NCI-H69 (cell line): ENCODE results near the gene CASP3.
"Not testable (repeated sequence)": the region's sequence is repeated elsewhere in the genome, so short reads cannot be mapped to it uniquely, and the experiment has no call there.

Experiments
- DNase-seq: peaks from one replicate; lab custom pipeline; 2025; lab: John Stamatoyannopoulos, UW

Gene CASP3

DNA sequence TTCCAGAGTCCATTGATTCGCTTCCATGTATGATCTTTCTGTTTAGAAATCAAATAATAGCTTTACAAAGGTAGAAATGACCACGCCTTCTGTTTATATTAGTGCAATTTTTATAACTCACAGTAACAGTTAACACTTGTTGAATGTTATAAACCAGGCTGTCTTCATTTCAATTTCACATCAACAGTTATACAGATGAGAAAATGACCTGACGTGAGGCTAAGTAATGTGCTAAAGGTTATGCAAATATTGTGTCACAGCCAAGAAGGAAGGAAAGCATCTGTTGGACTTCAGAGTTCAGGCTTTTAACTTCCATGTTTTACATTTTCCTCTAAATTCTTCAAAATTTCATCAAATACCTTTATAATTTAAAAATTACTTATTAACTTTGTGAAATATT, 13.9 kb downstream of the CASP3 start:
- DNase-seq: no peak

DNA sequence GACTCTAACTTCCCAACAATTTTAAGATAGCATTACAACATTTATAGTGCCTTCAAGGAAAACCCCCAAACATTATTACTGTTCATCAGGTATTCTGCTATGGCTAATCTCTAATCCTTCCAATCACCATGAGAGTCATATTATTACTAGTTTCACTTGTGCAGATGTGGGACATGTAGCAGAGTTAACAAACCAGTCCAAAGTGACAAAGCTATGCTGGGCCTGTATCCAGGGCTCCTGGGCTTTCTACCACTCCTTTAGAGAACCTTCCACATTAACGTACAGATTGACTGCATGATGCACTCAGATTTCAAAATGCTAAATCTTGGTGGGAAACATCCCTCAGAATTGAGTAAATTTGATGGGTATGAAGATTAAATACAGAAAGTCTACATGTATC, 16.4 kb downstream of the CASP3 start:
- no peak for DNase-seq

DNA sequence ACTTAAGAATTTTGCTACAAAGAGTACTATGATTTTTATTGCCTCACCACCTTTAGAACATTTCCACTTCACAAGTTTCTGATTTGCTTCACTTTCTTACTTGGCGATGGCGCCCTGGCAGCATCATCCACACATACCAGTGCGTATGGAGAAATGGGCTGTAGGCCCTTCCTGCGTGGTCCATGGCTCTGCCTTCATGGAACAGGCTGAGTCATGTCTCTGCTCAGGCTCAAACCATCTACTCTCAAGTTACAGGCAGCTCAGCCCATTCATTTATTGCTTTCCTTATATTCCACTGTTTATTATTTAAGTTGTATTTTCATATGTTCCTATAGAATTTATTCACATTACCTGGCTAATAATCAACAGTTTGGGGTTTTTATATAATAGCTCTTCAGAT, 21.1 kb downstream of the CASP3 start:
- no peak for DNase-seq

DNA sequence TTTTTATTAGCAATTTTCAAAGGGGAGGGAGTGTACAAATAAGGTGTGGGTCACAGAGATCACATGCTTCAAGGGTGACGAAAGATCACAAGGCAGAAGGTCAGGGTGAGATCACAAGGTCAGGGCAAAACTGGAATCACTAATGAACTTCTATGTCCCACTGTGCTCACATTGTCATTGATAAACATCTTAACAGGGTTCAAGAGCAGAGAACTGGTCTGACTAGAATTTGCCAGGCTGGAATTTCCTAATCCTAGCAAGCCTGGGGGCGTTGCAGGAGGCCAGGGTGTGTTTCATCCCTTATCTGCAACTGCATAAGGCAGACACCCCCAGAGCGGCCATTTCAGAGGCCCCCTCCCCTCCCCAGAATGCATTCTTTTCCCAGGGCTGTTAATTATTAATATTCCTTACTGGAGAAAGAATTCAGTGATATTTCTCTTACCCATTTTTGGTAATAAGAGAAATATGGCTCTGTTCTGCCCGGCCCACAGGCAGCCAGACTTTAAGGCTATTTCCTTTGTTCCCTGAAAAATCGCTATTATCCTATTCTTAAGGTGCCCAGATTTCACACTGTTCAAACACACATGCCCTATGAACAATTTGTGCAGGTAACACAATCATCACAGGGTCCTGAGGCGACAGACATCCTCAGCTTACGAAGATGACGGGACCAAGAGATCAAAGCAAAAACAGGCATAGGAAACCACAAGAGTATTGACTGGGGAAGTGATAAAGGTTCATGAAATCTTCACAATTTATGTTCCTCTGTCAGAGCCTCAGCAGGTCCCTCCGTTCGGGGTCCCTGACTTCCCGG, 23.3 kb downstream of the CASP3 start:
- not testable (repeated sequence) for DNase-seq

DNA sequence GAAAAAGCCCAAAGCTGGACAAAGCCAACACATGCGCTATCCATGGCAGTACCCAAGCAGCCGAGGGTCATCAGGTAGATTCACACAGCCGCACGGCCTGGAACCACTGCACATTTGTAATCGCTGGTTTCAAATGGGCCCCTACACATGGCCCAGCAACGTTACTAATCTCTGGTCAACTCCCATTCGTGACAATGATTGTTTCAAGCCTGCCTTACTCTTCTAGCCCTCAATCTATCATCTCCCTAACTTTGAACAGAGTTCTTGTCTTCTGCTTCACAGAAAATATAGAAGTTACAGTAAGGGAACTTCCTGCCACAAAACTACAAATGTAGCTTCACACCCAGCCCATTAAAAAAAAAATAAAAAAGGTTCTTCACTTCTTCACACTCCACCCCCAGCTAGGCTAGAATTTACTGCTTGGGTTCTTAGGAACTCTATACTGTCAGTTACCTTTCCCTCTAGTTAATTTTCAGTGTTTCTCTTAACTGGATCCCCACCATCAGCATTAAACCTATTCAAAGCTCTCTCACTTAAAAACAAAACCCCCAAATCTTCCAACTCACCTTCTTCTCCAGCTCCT, 24.2 kb downstream of the CASP3 start:
- no peak for DNase-seq

DNA sequence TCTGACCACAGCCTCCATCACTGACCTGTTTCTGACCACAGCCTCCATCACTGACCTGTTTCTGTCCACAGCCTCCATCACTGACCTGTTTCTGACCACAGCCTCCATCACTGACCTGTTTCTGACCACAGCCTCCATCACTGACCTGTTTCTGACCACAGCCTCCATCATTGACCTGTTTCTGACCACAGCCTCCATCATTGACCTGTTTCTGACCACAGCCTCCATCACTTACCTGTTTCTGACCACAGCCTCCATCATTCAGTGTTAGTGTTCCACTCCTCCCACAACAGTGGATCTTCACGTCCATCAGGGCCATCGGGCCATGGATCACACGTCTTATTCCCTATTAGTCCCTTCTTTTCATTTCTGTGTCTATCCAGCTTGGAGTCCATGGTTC, 24.7 kb downstream of the CASP3 start:
- DNase-seq: not testable (repeated sequence)

DNA sequence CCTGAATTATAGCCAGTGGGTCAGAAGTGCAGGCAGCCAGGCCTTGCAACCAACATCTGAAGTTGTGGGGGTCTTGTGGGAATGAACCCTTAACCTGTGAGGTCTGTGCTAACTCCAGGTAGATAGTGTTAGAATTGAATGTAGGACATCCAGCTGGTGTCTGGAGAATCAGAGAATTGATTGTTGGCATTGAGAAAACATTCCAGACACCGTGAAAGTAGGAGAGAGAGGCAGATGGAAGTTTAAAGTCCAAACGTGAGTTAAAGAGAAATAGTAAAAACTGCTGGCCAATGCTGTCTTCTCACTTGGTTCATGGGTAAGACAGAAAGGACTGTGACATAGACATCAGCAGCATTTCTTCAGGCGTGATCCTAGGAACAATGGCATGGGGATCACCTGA, 27.7 kb downstream of the CASP3 start:
- DNase-seq: no peak

DNA sequence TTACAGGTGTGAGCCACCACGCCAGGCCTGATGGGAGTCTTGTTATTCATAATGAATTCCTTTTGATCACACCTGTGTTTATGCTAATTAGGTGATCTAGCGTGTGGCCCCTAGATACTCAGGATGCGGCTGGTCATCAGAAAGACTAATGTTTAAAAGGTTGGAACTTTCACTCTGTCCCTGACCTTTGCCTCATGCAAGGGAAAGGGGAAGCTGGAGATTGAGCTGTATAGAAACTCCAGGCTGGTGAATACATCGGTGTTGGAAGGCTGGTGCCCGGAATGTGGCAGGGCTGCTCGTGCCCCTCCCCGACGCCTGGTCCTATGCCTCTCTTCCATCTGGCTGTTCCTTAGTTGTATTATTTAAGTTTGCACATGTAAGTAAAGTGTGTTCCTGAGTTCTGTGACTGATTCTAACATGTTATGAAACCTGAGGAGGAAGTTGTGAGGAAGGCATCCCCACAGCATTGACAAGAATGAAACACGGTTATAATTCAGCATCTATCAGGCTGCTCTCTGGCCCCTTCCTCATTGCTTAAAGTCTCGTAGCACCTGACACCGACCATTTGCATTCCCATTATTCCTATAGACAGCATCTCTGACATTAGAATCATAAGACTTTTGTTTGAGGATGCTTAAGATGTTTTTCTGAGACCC, 28.9 kb downstream of the CASP3 start:
- DNase-seq: no peak

DNA sequence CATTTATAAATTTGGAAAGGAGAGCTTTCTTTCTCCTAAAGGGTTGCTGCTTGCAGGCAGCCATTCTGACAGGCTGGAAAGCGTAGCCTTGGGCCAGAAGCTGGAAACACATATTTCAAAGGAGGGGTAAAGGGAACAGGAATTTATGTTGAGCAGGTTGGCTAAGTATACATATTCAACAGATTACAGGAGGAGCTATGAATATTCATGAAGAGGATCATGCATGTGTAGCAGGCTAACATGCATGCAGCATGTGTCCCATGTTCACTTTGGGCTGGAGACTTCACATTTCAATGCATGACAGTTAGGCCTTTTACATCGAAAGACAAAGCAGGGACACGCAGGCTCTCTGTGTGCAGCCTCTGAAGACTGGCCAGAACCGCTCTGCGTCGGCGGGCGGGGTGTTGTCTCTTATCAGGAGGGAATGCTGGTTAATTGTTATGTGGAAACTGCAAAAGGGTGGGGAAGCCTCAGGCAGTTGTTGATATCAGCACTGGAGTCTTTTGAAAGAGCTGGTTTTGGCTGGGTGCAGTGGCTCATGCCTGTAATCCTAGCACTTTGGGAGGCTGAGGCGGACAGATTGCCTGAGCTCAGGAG, 31.5 kb downstream of the CASP3 start:
- no peak for DNase-seq

DNA sequence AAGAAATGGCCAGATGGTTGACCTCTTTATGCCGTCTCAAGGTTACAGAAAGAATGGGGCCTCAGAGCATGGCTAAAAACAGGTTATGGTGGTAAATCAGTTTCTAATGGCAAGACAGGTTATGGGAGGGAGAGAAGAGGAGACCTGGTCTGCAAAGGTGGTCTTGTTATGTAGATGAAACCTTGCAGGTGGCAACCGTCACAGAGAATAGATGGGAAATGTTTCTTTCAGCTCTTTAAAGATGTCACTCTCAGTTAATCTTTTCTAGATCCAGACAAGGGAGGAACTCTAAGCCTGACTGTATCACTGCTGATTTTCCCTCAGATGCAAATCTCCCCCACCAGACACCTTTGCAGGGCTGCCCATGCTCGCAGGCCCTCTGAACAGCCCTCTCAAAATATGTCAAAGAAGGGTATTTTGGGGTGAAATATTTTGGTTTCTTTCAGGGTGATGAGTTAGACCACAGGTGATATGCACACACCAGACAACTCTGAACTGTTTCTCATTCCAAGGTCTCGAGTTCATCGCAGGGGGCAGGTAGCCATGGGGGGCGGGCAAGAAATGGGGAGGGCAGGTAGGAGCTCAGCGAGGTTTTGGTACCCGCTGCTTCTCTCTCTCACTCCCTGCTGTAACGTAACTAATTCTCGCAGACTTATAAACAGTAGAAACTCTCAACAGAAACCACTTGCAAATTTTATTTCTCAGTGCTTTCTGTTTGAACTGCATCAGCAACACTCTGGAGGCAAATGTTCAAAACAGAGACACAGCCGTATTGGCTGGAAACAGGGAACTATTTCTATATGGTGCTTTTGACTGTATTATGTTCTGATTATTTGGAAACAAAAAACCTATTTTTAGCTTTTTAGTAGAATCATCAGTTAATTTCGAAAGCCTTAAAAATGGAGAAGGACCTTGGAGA, 32.4 kb downstream of the CASP3 start:
- no peak for DNase-seq

DNA sequence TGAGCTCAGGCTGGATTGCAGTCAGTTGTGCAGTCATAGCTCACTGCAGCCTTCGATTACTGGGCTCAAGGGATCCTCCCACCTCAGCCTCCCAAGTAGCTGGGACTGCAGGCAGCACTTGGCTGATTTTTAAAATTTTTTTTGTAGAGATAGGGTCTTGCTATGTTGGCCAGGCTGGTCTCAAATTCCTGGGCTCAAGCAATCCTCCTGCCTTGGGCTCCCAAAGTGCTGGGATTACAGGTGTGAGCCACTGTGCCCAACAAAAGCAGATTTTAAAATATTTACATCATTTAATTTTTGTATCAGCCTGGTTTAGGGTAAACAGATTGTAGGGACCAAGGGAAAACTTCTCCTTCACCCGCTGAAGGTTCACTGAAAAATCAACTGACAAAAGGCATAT, 33.1 kb downstream of the CASP3 start:
- not testable (repeated sequence) for DNase-seq

DNA sequence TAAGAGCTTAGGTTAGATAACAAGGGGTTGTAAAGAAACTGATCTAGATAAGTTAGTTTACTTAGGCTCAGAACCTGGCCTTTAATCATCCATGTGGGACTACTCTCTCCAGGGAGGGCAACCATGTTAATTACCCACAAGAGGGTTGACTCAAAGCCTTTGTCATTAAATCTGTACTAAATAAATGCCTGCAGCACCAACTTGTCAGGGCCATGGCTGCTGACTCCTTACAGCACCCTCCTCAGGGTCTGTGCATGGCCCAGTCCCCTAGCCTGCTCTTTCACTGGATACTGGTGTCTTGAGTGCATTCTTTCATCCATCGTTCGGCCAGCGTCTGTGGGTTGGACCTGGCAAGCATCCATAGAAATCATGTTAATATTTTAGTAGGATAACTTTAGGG, 34.7 kb downstream of the CASP3 start:
- no peak for DNase-seq

DNA sequence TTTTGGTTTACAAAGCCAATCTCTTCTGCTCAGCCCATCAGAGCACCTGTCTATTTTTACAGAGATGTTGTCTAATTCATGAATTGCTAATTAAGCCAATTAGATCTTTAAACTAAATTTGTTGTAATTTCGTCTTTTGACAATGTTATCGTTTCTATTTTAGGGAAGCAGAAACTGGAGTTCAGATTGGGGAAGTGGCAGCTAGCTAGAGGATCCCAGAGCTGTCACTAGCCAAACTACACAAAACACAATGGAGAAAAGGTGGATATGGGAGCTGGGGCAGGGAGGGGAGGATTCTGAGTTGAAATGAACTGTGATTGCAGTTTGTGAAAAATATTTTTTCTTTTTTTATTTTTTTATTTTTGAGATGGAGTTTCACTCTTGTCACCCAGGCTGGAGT, 35.8 kb downstream of the CASP3 start:
- no peak for DNase-seq

DNA sequence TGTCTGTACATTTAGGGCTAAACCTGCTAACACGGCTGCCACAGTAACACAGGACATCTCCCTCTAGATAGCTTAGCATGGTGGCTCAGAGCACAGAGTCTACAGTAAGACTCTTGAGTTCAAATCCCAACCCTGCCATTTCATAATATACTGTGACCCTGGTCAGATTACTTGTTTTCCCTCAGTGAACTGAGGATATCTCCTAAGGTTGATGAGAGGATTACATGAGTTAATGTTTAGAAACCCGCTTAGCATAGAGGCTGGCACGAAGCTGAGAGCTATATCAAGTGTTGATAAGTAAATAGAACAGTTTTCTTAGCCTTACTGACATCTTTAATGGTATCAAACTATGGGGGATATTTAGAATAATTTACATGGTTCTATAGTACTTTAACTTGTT, 37.2 kb downstream of the CASP3 start:
- DNase-seq: no peak

DNA sequence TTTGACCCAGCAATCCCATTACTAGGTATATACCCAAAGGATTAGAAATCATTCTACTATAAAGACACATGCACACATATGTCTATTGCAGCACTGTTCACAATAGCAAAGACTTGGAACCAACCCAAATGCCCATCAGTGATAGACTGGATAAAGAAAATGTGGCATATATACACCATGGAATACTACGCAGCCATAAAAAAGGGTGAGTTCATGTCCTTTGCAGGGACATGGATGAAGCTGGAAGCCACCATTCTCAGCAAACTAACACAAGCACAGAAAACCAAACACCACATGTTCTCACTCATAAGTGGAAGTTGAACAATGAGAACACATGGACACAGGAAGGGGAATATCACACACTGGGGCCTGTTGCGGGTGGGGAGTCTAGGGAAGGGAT, 41.8 kb downstream of the CASP3 start:
- not testable (repeated sequence) for DNase-seq

DNA sequence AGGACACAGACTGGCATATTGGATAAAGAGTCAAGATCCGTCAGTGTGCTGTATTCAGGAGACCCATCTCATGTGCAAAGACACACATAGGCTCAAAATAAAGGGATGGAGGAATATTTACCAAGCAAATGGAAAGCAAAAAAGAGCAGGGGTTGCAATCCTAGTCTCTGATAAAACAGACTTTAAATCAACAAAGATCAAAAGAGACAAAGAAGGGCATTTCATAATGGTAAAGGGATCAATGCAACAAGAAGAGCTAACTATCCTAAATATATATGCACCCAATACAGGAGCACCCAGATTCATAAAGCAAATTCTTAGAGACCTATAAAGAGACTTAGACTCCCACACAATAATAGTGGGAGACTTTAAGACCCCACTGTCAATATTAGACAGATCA, 46.4 kb downstream of the CASP3 start:
- DNase-seq: not testable (repeated sequence)

DNA sequence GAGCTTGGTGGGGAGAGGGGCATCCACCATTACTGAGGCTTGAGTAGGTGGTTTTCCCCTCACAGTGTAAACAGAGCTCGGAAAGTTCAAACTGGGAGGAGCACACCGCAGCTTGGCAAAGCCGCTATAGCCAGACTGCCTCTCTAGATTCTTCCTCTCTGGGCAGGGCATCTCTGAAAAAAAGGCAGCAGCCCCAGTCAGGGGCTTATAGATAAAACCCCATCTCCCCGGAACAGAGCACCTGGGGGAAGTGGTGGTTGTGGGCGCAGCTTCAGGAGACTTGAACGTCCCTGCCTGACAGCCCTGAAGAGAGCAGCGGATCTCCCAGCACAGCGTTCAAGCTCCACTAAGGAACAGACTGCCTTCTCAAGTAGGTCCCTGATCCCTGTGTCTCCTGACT, 48.3 kb downstream of the CASP3 start:
- not testable (repeated sequence) for DNase-seq

DNA sequence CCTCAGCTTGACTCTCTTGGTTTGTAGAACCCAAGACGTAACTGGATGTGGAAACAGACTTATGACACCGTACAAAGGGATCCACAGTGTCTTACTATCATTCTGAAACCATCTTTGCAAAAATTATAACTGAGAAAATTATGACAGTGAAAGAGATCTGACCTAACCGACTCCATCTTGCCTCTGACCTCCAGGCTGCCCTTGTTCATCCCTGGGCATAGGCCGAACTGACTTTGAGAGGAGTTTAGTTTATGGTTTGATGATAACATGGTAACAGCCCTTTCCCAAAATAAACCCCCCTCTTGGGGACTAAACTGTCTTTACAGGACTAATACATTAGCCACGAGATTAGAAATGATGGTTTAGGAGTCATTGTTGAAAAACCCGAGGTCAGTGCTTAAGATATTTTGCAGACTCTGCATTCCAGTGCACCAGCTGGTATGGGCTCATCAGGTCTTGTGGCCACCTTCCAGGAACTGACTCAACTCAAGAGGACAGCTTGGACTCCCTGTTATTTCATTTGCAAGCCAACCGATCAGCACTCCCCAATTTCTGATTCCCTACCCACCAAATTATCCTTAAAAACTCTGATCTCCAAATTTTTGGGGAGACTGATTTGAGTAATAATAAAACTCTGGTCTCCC, 49.6 kb downstream of the CASP3 start:
- no peak for DNase-seq

DNA sequence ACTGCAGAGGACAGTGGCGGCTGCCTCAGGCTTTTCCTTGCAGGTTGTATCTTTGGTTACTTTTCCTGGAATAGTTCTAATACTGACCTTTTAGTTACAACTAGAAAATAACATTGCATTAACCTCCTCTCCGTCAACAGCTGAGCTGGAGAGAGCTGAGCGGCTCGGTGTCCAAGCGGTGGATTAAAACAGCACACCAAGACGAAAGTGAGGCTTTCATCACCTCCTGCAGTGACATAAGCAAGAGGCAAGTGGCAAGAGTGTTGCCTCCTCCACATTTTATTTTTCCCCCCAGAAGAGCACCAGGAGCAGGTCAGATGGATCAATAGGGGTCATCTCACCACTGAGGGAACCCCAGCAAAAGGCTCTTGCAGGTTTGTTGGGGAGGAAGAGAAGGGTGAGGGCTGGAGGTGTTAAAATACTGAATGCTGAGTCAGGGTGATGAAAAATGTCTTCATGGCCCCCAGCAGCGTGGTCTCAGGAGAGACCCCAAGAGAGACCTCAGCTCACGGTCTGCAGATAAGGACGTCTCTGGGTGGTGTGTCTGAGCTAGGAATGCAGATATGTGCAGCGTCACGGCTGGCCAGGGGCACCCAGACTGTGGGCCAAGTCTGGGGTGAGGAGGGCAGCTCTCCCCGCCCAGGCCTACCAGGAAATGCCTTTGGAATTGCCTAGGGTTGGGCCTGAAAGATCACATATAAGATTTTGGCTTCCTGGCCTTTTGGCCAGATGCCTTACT, 50.3 kb downstream of the CASP3 start:
- no peak for DNase-seq

DNA sequence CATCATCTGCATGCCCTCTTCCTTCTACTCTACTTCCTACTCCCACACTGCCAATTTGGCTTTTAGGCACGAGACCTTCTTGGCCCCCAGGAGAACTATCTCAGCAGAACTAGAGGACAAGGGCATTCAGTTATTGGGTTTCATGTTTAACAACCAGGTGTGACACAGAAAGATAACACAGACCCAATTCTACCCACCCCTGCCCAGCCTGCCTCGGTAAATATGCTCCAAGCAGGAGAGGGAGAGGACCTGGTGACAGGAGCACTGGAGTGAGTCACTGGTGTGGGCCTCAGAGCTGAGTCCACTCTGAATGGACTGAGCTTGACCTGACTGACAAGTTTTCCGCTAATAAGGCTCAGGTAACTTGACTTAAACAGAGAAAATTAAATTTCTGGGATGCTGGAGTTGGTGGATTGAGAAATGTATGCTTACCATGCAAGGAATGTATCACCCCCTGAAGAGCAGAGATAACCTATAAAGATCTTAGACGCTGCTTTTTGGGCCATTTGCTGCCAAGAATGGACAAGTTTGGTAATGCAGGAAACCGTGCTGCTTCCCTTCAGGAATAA, 52.5 kb downstream of the CASP3 start:
- DNase-seq: no peak
